H9 (cell line): ENCODE results near the gene ABCA4. TPM values are rescaled to one million over a fixed set of nuclear protein-coding genes. Genes with fewer than 3 reads are reported as not detected.

Experiments
- DNase-seq: peaks from one replicate; pipeline ENCODE4 v3.0.0-alpha.2; 2017
- H2AFZ ChIP-seq: one replicate; pipeline ENCODE4 v1.6.1; 2013; ENCODE audit warnings: mild to moderate bottlenecking, low read length, control low read depth, moderate library complexity
- H2AK5ac ChIP-seq: 2 replicates; pipeline ENCODE4 v1.6.1; 2013; ENCODE audit warnings: low read length, control low read depth, mixed read lengths; ENCODE audit not compliant: insufficient read length
- H2BK120ac ChIP-seq: one replicate; pipeline ENCODE4 v1.6.1; 2013; ENCODE audit warnings: low read depth, mild to moderate bottlenecking, low read length, control low read depth, inconsistent platforms; ENCODE audit not compliant: poor library complexity, severe bottlenecking
- H2BK12ac ChIP-seq: 2 replicates; pipeline ENCODE4 v1.6.1; 2013; ENCODE audit warnings: low read length, control low read depth, mixed read lengths, low read depth; ENCODE audit not compliant: insufficient read length
- H2BK15ac ChIP-seq: 2 replicates; pipeline ENCODE4 v1.6.1; 2013; ENCODE audit warnings: low read depth, low read length, control low read depth
- H2BK20ac ChIP-seq: one replicate; pipeline ENCODE4 v1.6.1; 2013; ENCODE audit warnings: low read depth, mild to moderate bottlenecking, low read length, control low read depth, inconsistent platforms; ENCODE audit not compliant: poor library complexity, severe bottlenecking
- H2BK5ac ChIP-seq: 2 replicates; pipeline ENCODE4 v1.6.1; 2013; ENCODE audit warnings: low read length, control low read depth, mixed read lengths; ENCODE audit not compliant: insufficient read length
- H3K14ac ChIP-seq: 2 replicates; pipeline ENCODE4 v1.6.1; 2013; ENCODE audit warnings: low read length, control low read depth; ENCODE audit not compliant: insufficient read depth
- H3K18ac ChIP-seq: 2 replicates; pipeline ENCODE4 v1.6.1; 2013; ENCODE audit warnings: low read depth, mild to moderate bottlenecking, mixed read lengths, low read length, control low read depth; ENCODE audit not compliant: insufficient read length
- H3K23ac ChIP-seq: 2 replicates; pipeline ENCODE4 v1.6.1; 2013; ENCODE audit warnings: low read length, control low read depth, mixed read lengths, low read depth; ENCODE audit not compliant: insufficient read length
- H3K23me2 ChIP-seq: 2 replicates; pipeline ENCODE4 v1.6.1; 2013; ENCODE audit warnings: low read depth, mild to moderate bottlenecking, mixed read lengths, low read length, control low read depth; ENCODE audit not compliant: insufficient read length, poor library complexity, severe bottlenecking
- H3K27ac ChIP-seq: 2 replicates; pipeline ENCODE4 v1.5.1; 2013; ENCODE audit warnings: low read length, control low read depth, mixed read lengths, low read depth; ENCODE audit not compliant: insufficient read length
- H3K27me3 ChIP-seq: 2 replicates; pipeline ENCODE4 v1.6.1; 2013; ENCODE audit warnings: low read length, control low read depth, inconsistent platforms; ENCODE audit not compliant: insufficient read depth
- H3K4ac ChIP-seq: 2 replicates; pipeline ENCODE4 v1.6.1; 2013; ENCODE audit warnings: low read depth, mild to moderate bottlenecking, control low read depth, inconsistent platforms, low read length, moderate library complexity
- H3K4me1 ChIP-seq: 2 replicates; pipeline ENCODE4 v1.6.1; 2013; ENCODE audit warnings: low read length, control low read depth, inconsistent platforms; ENCODE audit not compliant: insufficient read depth
- H3K4me2 ChIP-seq: 2 replicates; pipeline ENCODE4 v1.6.1; 2013; ENCODE audit warnings: low read length, control low read depth, mixed read lengths; ENCODE audit not compliant: insufficient read length, insufficient read depth
- H3K56ac ChIP-seq: 2 replicates; pipeline ENCODE4 v1.6.1; 2013; ENCODE audit warnings: low read depth, mild to moderate bottlenecking, mixed read lengths, low read length, control low read depth; ENCODE audit not compliant: insufficient read length
- H3K79me1 ChIP-seq: 2 replicates; pipeline ENCODE4 v1.6.1; 2013; ENCODE audit warnings: low read depth, mild to moderate bottlenecking, moderate library complexity, low read length, control low read depth, inconsistent platforms; ENCODE audit not compliant: insufficient read depth, poor library complexity, severe bottlenecking
- H3K79me2 ChIP-seq: 2 replicates; pipeline ENCODE4 v1.6.1; 2013; ENCODE audit warnings: low read length, control low read depth, inconsistent platforms; ENCODE audit not compliant: insufficient read depth
- H3K9ac ChIP-seq: 2 replicates; pipeline ENCODE4 v1.6.1; 2013; ENCODE audit warnings: low read length, control low read depth, mixed read lengths; ENCODE audit not compliant: insufficient read length; ENCODE audit errors: extremely low read depth
- H3K9me3 ChIP-seq: one replicate; pipeline ENCODE4 v1.6.1; 2013; ENCODE audit warnings: low read depth, low read length, inconsistent platforms; ENCODE audit not compliant: control insufficient read depth
- H3T11ph ChIP-seq: one replicate; pipeline ENCODE4 v1.6.1; 2013; ENCODE audit warnings: mild to moderate bottlenecking, low read length, control low read depth, inconsistent platforms
- H4K20me1 ChIP-seq: one replicate; pipeline ENCODE4 v1.6.1; 2013; ENCODE audit not compliant: control insufficient read depth, insufficient read length, insufficient read depth
- H4K5ac ChIP-seq: 2 replicates; pipeline ENCODE4 v1.6.1; 2013; ENCODE audit warnings: low read depth, mild to moderate bottlenecking, mixed read lengths, low read length, control low read depth; ENCODE audit not compliant: insufficient read length
- H4K8ac ChIP-seq: replicated peaks from 2 replicates; pipeline ENCODE4 v1.6.1; 2013; ENCODE audit warnings: low read length, control low read depth, mixed read lengths, low read depth; ENCODE audit not compliant: insufficient read length
- H4K91ac ChIP-seq: 2 replicates; pipeline ENCODE4 v1.6.1; 2013; ENCODE audit warnings: low read depth, mild to moderate bottlenecking, moderate library complexity, mixed read lengths, low read length, control low read depth; ENCODE audit not compliant: insufficient read length
- H3K27ac Mint-ChIP-seq, 3 experiments: 2 replicates in 2 of 3; 3 replicates in 1 of 3; pipeline ENCODE4 v1.8.0; 2020 to 2021; ENCODE audit warnings: mixed read lengths in 3 of 3, mild to moderate bottlenecking in 1 of 3, moderate library complexity in 1 of 3
- H3K27me3 Mint-ChIP-seq: 2 replicates; pipeline ENCODE4 v1.8.0; 2021; ENCODE audit warnings: low read depth, mild to moderate bottlenecking, moderate library complexity, mixed read lengths
- H3K36me3 Mint-ChIP-seq, 3 experiments: 2 replicates in 2 of 3; 3 replicates in 1 of 3; pipeline ENCODE4 v1.8.0; 2020 to 2021; ENCODE audit warnings: low read depth in 3 of 3, mixed read lengths in 3 of 3; ENCODE audit not compliant: insufficient read depth in 1 of 3
- H3K4me1 Mint-ChIP-seq, 2 experiments: 2 replicates each; pipeline ENCODE4 v1.8.0; 2020; ENCODE audit warnings: mixed read lengths in 2 of 2
- H3K4me3 Mint-ChIP-seq, 2 experiments: 2 replicates in 1 of 2; 3 replicates in 1 of 2; pipeline ENCODE4 v1.8.0; 2020 to 2021; ENCODE audit warnings: mild to moderate bottlenecking in 2 of 2, mixed read lengths in 2 of 2, moderate library complexity in 1 of 2
- H3K9me3 Mint-ChIP-seq, 2 experiments: 2 replicates in 1 of 2; 3 replicates in 1 of 2; pipeline ENCODE4 v1.8.0; 2020; ENCODE audit warnings: mild to moderate bottlenecking in 2 of 2, mixed read lengths in 2 of 2, moderate library complexity in 1 of 2
- CTCF ChIP-seq: fragments of 200-600 bp; sonication (generic); conservative IDR thresholded peaks from 3 replicates; pipeline ENCODE4 v1.8.0; 2021; ENCODE audit warnings: antibody characterized with exemption, mild to moderate bottlenecking
- WGBS: extraction: QIAGEN DNeasy Blood & Tissue Kit; methylation state at CpG from one replicate; pipeline ENCODE4 v1.1.7; 2013; ENCODE audit warnings: missing lambda C conversion rate, low lambda C conversion rate, mixed read lengths; ENCODE audit not compliant: insufficient read length; ENCODE audit errors: extremely low coverage; 5-methylcytosine and 5-hydroxymethylcytosine counted together
- total RNA-seq: library from RNA; stranded (reverse); gene quantifications from 2 replicates; pipeline ENCODE4 v1.2.1, GENCODE V29; 2021

ABCA4 gene
- total RNA-seq, 1 experiment from 2014 or later = not detected

DNA sequence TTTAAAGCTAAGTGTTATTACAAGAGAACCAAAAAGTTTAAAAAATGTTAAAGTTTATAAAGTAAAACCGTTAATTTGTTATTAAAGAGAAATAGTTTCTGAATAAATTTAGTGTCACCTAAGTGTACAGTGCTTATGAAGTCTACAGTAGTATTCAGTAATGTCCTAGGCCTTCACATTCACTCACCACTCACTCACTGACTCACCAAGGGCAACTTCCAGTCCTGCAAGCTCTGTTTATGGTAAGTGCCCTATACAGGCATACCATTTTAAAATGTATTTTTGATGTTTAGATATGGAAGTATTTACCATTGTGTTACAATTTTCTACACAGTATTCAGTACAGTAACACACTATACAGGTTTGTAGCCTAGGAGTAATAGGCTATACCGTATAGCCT lies 151.6 kb downstream of the ABCA4 start:
- Histone ChIP-seq H4K5ac (no peak overlapping the region), H3K4ac (no peak overlapping the region), H3K23ac (no peak overlapping the region), H2BK12ac (no peak overlapping the region), H2BK20ac (no peak overlapping the region), H2BK15ac (no peak overlapping the region), H3K18ac (no peak overlapping the region), H4K91ac (no peak overlapping the region), H2BK5ac (no peak overlapping the region), H3K14ac (no peak overlapping the region), H3T11ph (no peak overlapping the region), H3K27me3 (no peaks in the 10 kb centered on the region), H3K23me2 (no peaks in the 10 kb centered on the region), H3K79me1 (no peaks in the 10 kb centered on the region), H3K56ac (no peak overlapping the region), H2BK120ac (no peak overlapping the region), H4K8ac (no peak overlapping the region), H3K9ac (no peak overlapping the region), H3K4me1 (no peaks in the 10 kb centered on the region), H2AK5ac (no peak overlapping the region), H3K4me2 (no peak overlapping the region), H3K27ac (no peak overlapping the region), H2AFZ (no peak overlapping the region), H3K79me2 (no peaks in the 10 kb centered on the region), H3K9me3 (no peaks in the 10 kb centered on the region), H4K20me1 (no peaks in the 10 kb centered on the region)
- H3K36me3 Mint-ChIP-seq = no peaks in the 10 kb centered on the region; a peak in 1 of 7 replicates
- DNase-seq = no peak
- peaks cover 2% of the 10 kb centered on the region; the same call in 1 of the 2 replicates for H3K27me3 Mint-ChIP-seq
- WGBS = 100% methylated on average over 1 of the region's 2 CpGs
- H3K4me3 Mint-ChIP-seq = no peak overlapping the region
- peaks cover 2 to 4% of the 10 kb centered on the region in 2 experiments; a peak in 1 of 4 replicates for H3K4me1 Mint-ChIP-seq
- no peak for TF ChIP-seq CTCF
- H3K27ac Mint-ChIP-seq = no peak overlapping the region
- no peaks in the 10 kb centered on the region for H3K9me3 Mint-ChIP-seq
